CD4-positive, alpha-beta T cell treated with Interleukin-21 for 1 hour (primary cell): Measurements from ENCODE around the gene DDX6.
"Not testable (repeated sequence)": the region's sequence is repeated elsewhere in the genome, so short reads cannot be mapped to it uniquely, and the experiment has no call there.

Source experiments
- DNase-seq: peaks from one replicate; pipeline ENCODE4 v3.0.0-alpha.2; 2020

Gene DDX6

DNA sequence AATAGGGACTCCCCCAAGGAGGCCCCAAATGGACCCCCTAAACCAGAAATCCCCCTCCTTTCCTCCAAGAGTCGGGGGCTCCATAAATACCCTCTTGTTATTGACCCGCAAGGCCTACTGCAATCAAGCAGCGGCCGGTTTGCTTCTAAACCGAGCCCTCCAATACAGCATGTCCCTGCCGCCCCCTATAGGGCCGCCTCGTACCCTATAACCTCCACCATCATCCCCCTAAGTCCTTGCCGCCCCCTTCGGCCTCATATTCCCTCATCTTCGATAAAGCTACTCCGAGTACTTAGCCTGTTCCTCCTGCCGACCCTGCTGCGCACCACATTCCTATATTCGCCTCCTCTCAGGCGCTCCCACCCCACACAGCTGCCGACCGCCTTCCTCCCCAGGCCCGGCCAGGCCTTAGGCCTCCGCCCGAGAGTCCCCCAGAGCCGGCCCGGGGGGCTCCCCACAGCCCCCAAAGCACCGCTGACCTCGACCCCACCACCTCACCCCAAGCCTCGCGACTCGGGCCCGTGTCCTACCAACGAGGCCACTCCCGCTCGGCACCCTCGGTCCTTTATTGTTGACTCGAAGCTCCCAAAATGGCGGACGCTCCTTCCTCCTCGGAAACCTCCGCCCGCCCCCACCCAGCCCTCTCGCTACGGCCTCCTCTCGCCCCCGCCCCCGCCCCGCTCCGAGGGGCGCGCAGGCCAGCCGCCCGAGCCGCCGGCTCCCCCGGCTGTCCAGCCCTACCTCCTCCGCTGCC is 430 bp downstream of the DDX6 start:
- no peak for DNase-seq

DNA sequence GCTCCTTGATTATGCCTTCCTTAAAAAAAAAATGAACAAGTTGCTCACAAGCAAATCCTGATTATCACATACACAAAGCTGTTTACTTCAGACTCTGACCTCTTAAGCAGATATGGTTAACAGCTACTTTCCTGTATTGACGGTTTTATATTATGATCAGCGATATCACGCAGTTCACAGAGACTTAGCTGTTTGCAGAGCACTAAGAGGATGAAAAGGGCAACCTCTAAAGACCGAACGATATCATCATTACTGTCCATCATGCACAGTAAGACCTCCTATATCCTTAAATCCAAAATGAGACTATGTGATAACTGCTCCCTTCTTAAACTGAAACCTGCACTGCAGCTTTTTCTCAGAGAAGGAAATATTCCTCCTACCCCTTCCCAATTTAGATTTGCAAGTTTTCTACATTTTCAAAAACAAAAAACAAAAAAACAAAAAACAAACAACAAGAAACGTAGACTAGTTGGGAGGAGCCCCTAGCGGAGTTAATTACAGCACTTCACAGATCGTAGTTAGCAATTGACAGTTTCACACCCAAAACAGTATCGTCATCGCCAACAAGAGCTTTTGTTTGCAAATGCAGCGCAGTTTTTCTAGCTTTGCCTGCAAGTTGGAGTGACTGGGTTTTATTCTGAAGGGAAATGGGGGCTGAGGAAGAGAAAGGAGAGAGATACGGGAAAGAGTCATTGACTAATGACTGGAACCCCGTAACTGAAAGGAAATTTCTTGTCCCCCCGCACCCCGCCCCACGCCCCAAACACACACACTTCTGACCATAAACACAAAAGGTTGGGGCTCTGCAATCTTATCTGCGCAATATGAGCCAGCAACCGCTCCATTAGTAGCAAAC is 1.2 kb downstream of the DDX6 start:
- peak; percentile 75 for DNase-seq

DNA sequence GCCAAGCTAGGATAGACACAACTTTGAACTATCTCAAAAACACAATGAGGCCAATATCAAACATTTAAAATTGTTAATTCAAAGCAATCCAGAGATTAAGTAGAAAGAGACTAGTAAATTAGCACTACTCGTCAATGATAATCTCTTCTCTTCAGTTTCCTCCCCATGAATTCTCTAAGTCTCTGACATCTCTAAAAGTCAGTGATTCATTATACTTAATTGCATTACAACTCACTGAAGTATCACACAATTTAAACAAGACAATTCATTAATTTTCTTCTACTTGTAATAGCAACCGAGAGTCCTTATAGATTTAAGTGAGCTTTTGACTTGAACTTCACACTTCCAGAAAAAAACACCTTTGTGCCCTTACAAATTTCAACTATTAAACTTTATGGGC is 4.3 kb downstream of the DDX6 start:
- no peak for DNase-seq

DNA sequence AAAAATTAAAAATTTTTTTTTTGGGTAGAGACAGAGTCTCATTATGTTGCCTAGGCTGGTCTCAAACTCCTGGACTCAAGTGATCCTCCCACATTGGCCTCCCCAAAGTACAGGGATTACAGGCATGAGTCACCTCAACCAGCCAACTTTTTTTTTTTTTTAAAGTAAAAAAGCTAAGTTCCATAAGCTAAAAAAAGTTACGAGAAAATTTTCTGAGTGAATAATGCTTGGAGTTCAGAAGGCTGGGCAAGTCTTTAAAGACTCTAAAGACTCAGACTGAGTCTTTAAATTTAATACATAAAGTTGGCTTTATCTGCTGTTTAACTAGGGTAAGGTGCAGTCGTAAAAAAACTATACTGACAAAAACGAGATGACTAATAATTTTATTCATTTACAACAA is 5.6 kb downstream of the DDX6 start:
- DNase-seq, result peak; percentile 15

DNA sequence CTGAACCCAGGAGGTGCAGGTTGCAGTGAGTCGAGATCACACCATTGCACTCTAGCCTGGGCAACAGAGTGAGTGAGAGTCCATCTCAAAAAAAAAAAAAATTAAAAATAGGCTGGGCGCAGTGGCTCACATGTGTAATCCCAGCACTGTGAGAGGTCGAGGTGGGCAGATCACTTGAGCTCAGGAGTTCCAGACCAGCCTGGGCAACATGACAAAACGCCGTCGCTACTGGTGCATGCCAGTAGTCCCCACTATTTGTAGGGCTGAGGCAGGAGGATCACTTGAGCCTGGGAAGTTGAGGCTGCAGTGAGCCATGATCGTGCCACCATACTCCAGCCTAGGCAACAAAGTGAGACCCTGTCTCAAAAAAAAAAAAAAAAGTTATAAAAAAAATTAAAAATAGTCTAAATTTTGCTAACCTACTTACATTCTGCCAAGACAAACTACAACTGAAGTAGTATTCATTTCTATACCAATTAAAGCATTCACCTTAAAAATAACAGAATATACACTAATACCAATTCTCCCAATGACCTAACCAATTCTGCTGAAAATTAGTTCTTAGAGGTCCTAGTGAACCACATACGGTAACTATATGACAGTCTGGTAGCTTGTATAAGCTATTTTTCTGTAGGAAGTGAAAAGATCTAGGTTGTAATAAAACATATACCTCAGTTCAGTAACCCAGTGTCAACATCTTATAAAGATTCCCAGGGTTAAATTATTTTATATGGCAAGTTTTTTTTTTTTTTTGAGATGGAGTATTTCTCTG is 7.1 kb downstream of the DDX6 start:
- DNase-seq, result no peak

DNA sequence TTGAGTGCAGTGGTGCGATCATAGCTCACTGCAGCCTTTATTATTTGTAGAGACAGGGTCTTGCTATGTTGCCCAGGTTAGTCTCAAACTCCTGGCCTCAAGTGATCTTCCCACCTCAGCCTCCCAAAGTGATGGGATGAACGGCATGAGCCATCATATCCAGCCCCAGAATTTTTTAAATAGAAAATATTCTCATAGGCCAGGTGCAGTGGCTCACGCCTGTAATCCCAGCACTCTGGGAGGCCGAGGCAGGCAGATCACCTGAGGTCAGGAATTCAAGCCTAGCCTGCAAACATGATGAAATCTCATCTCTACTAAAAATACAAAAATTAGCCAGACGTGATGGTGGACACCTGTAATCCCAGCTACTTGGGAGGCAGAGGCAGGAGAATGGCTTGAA is 7.6 kb downstream of the DDX6 start:
- not testable (repeated sequence) for DNase-seq

GRCh38 chr11:118778898-118779297 is 12.1 kb downstream of the DDX6 start:
- no peak for DNase-seq

GRCh38 chr11:118774032-118774431 is 16.9 kb downstream of the DDX6 start:
- DNase-seq, result no peak

DNA sequence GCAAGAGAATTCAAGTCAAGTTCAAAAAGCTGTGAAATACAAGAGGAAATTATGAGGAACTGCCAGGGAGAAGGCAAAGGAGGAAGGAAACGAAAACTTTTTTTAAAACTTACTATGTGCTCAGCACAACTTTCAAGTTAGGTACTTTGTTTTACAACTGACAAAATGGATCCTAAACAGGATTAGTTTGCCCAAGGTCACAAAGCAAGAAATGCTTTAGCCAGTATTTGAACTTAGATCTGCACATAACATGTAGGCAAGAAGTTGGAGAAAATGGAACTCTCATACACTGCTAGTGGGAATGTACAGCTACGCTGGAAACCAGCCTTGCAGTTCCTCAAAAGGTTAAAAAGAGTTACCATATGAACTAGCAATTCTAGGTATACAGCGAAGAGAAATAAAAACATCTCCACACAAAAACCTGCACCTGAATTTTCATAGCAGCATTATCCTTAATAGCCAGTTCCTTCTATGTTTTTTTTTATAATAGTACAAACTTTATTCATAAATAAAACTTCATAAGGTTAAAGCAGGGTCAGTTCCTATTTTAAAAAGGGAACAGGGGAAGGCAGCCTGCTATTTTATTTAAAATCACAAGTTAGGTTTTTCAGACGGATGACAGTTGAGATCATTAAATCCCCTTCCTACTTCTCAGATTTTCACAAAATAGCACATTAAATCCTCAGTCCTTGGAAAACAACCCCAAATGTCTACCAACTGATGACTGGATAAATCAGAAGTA is 19.2 kb downstream of the DDX6 start:
- no peak for DNase-seq

DNA sequence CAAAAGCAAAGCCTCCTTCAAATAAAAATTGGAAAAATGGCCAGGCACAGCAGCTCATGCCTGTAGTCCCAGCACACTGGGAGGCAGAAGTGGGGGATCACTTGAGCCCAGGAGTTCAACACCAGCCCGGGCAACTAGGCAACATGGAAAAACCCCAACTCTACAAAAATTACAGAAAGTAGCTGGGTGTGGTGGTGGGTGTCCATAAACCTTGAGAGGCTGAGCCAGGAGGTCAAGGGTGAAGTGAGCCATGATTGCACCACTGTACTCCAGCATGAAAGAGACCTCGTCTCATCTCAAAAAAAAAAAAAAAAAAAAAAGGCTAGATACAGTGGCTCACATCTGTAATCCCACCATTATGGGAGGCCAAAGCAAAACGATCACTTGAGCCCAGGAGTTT is 22.3 kb downstream of the DDX6 start:
- no peak for DNase-seq

DNA sequence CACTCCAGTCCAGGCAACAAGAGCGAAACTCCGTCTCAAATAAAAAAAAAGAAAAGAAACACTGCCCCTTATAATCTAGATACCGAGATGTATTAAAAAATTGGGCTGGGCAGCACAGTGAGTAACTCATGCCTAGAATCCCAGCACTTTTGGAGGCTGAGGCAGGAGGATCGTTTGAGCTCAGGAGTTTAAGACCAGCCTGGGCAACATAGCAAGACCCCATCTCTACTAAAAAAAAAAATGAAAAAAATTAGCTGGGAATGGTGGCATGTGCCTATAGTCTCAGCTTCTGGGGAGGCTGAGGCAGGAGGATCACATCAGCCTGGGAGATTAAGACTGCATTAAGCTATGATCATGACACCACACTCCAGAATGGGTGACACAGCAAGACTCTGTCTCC is 24.9 kb downstream of the DDX6 start:
- DNase-seq, result no peak

DNA sequence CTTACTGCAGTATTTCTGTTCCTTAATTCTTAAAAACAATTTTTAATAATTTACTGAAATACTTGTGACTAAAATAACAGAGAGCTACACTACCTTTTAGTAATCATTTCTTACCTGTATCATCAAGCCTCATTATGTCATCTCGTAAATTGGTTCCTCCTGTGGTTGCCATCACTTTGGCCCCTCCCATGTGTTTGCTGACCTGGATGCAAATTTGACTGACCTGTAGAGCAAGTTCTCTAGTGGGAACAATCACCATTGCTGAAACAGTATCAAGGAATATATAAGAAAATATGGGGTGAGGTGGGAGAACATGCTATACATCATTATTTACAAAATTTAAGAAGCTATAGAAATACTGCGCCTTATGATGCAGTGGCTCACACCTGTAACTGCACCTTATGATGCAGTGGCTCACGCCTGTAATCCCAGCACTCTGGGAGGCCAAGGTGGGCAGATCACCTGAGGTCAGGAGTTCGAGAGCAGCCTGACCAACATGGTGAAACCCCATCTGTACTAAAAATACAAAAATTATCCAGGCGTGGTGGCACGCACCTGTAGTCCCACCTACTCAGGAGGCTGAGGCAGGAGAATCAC is 25.8 kb downstream of the DDX6 start:
- DNase-seq, result not testable (repeated sequence)

- no peak for DNase-seq
Observed at GRCh38 chr11:118763041-118763440, 27.9 kb downstream of the DDX6 start.

- not testable (repeated sequence) for DNase-seq
Observed at GRCh38 chr11:118761981-118762380, 29.0 kb downstream of the DDX6 start.

GRCh38 chr11:118757876-118758399 is 33.0 kb downstream of the DDX6 start:
- no peak for DNase-seq

- no peak for DNase-seq
Observed at GRCh38 chr11:118752654-118753053, 38.3 kb downstream of the DDX6 start.

DNA sequence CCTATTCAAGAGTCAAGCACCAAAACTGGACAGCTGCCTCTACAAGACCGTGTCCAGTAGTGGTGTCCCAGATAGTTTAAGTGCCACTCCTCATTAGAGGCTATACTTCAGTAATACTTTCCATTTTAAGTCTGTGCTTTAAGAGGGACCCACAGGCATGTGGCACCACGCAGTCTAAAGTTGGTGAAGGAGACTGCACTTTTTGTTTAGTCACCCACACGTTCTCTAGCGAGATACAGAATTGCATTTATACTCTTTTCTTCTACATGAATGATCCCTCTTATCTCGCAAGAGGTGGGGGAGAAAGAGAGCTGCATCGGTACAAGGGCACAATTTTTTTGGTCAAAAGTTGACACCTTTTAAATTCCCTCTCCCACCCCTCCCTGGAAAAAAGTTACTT is 41.5 kb downstream of the DDX6 start:
- DNase-seq, result no peak

- no peak for DNase-seq
Observed at GRCh38 chr11:118748056-118748455, 42.9 kb downstream of the DDX6 start.

DNA sequence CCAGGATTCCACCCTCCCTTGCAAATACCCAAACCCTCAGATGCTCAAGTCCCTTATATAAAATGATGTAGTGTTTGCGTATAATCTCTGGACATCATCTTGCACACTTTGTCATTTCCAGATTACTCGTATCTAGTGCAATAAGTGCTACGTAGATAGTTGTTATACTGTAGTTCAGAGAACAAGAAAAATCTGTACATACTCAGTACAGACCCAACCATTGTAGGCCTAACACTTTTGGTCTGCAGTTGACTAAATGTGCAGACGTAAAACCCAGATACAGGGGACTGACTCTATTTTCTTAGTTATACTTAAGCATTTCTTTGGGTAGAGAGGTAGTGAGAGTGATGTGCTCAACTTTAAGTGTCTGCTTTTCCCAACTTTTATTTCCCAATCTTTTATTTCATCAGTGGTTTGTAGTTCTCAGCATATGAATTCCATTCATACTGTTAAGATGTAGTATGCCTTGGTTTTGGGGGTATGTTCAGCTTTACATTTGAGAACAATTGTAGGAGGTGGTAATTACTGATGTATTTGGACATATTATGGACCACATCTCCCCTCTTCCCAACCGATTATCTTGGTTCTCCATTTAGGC is 43.9 kb downstream of the DDX6 start:
- no peak for DNase-seq

- DNase-seq, result no peak
Observed at GRCh38 chr11:118744046-118744445, 46.9 kb downstream of the DDX6 start.

DNA sequence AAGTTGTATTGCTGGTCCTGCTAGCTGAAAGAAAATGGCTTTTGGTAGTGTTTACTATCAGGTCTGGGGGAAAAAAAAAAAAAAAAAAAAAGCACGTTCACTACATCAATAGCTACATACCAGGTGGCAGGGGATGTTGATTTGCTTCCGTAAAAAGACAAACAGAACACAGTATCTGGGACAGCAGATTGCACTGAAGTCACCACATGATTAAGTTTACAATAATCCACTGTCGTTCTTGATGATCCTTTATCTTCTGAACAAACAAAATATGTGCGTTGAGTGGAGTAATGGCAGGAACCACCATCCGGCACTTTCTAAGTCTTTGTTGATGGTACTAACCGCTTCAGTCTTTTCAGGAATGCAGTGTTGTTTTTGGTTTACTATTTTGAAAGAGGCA is 48.7 kb downstream of the DDX6 start:
- DNase-seq, result no peak

DNA sequence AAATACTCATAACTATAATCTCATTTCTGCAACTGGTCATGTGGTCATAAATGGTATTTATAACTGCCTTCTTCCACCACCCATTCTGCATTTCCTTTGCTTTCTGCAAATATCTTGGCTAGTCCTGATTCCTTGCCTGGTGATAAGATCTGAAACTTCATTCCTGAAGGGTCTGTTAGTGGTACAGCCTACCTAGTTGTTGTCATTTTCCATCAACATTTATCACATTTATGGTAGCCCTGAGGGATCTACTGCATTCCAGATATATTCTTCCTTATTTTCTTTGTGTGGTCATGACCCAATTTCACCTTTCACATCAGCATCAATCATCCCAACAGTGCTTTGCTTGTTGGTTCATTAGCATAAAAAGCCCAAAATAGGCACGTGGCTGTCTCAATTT is 50.1 kb downstream of the DDX6 start:
- no peak for DNase-seq
